Measurements from ENCODE around the gene DGCR2.

DGCR2 gene

DNA sequence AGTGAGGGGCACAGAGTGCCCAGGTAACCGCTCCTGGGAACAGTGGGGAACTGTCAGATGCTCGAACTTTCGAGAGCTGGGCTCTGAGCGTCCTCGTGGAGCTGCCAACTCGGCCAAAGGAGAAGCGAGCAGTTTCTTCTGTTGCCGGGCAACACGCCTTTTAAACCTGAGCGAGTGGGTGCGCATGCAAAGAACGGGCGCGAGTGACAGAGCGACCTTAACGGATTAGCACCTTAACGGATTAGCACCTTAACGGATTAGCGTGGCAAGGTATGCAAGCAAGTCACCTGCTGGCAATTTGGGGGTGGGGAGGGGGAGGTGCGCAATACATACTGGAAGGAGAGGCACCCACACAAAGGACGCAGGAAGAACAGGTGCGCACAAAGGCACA is 124.3 kb downstream of the DGCR2 start:
- POLR2A ChIA-PET: no interaction called here
- DNase-seq (ENCODE audit: extremely low spot score): no peak
- no peak for TF ChIP-seq CTCF (IDR thresholded peaks at IDR 0.05; ENCODE audit: control extremely low read depth, extremely low read depth, low read depth, missing control alignments)
- CTCF ChIA-PET: interaction anchor here (1.0 kb wide), 1 partner anchor 10 kb away, joined by 3 read pairs; no protein-coding TSS in a partner anchor

DNA sequence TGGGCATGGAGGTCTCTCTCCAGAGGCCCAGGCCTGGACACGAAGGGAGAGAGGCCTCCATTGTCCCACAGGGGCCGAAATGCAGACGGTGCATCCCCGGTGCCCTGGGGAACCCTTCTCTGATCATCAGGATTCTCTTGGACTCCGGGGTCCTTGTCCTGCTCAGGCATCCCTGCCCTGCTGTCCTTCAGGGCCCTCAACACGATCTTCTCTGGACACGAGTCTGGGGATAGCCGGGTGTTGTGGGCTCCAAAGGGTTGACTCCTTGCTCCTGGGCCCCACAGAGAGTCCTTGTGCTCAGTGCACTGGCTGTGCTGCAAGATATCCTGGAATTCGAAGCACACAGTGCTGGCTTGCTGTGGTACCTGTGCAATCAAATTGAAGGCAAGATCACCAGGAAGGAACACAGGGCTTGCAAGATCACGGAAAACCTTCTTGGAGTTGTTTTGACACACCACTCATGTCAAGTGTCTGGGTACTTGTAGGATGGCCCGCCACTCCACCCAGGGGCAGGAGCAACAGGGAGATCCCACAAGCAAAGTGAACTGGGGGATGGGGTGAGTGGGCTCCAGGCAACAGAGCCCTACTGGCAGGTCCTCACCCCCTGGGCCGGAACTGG is 124.8 kb downstream of the DGCR2 start:
- POLR2A ChIA-PET: no interaction called here
- no peak for TF ChIP-seq CTCF (IDR thresholded peaks at IDR 0.05; ENCODE audit: control extremely low read depth, extremely low read depth, low read depth, missing control alignments)
- CTCF ChIA-PET: interaction anchor here (1.4 kb wide), 1 partner anchor 12 kb away, joined by 3 read pairs; no protein-coding TSS in a partner anchor
- DNase-seq (ENCODE audit: extremely low spot score): no peak

DNA sequence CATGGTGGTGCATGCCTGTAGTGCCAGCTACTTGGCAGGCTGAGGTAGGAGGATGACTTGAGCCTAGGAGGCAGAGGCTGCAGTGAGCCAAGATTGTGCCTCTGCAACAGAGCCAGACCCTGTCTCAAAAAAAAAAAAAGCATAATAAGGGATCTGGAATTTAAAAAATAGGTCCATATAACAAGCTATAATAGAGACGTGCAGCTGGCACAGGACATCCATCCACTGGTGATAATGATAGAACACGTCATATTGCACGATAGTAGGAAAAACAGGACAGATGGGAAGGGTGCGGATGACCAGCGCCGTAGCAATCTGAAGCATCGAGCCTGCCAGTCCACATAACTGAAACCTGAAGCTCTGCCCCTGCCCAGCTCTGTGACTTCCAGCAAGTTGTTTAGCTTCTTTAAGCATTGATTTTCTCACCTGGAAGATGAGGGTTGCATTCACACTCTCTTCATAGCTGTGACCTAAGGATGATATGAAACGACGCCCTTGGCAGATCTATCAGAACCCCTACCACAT is 125.8 kb downstream of the DGCR2 start:
- ChIA-PET CTCF (interaction anchor here (1.4 kb wide), 1 partner anchor 11 kb away, joined by 3 read pairs; no protein-coding TSS in a partner anchor), POLR2A (no interaction called here)
- no peak for DNase-seq (ENCODE audit: extremely low spot score)
- TF ChIP-seq CTCF (IDR thresholded peaks at IDR 0.05; ENCODE audit: control extremely low read depth, extremely low read depth, low read depth, missing control alignments): no peak

GRCh38 chr22:18995327-18995711 is 126.9 kb downstream of the DGCR2 start:
- POLR2A ChIA-PET: no interaction called here
- no peak for TF ChIP-seq CTCF (IDR thresholded peaks at IDR 0.05; ENCODE audit: control extremely low read depth, extremely low read depth, low read depth, missing control alignments)
- CTCF ChIA-PET: interaction anchor here (1.3 kb wide), 1 partner anchor 9 kb away, joined by 3 read pairs; no protein-coding TSS in a partner anchor
- DNase-seq (ENCODE audit: extremely low spot score): no peak

- ChIA-PET POLR2A (no interaction called here), CTCF (interaction anchor here (1.0 to 1.3 kb wide), 2 partner anchors 8 to 13 kb away, joined by 3 read pairs; no protein-coding TSS in a partner anchor)
- DNase-seq (ENCODE audit: extremely low spot score): no peak
- no peak for TF ChIP-seq CTCF (IDR thresholded peaks at IDR 0.05; ENCODE audit: control extremely low read depth, extremely low read depth, low read depth, missing control alignments)
Measured at GRCh38 chr22:18994701-18995326, 127.4 kb downstream of the DGCR2 start.

DNA sequence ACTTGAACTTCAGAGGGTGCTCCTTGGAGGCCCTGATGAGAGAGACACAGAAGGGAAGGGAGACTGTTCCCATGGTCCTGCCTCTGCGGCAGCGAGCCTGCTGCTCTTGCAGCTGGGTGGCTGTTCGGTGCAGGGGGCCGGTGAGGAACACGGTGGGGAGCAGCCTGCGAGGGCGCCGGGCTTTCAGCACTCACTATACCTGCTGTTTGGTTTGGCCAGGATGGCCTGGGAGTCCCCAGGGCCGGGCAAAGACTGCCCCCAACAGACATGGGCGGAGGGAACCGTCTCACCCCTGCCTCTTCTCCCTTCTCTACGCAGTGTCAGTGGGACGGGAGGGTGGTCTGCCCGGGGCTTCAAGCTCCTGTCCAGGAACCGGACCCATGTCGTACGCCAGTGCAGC is 128.2 kb downstream of the DGCR2 start:
- ChIA-PET POLR2A (no interaction called here), CTCF (interaction anchor here (1.0 kb wide), 1 partner anchor 12 kb away, joined by 3 read pairs; no protein-coding TSS in a partner anchor)
- no peak for DNase-seq (ENCODE audit: extremely low spot score)
- TF ChIP-seq CTCF (IDR thresholded peaks at IDR 0.05; ENCODE audit: control extremely low read depth, extremely low read depth, low read depth, missing control alignments): no peak
